Measurements from ENCODE around the gene P2RY6. TPM values are rescaled to one million over a fixed set of nuclear protein-coding genes. Genes with fewer than 3 reads are reported as not detected.
A peak's percentile ranks its signal among the peaks of the same experiment; 100 is the strongest.

The P2RY6 gene
- total and polyA plus RNA-seq, 8 donors, result 0.24 to 4.1 (median 0.98) TPM; not detected in 1

DNA sequence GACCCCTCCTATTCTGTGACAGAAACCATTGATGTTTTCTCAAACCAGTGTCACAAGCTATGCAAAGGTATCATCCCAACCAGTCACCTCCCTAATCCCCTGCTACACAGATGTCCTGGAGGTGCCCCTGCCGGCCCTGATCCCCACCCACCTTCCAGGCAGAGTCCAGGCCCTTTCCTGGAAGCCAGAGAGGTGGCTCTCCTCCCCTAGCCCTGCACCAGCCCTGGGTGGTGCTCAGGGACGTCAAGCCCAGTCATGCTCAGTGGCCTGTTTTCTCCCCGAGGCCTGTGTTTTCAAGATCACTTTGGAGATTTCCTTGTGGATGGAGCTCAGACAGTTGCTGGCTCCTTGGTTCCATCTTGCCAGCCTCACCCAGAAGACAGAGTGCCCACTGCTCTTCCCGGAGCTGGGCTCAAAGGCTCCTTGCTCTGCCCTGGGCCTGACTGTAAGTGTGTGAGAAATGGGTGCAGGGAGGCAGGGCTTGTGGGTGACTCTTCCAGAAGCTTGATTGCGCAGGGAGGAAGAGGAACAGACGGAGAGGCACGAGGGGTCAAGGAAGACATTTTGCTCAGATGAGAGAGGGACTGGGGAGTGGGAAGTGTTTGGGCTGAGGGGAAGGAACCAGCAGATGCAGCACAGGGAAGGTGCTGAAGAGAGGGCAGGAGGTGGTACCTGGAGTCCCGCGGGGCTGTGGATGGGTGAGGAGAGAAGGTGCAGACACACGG, 11.3 kb downstream of the P2RY6 start:
- intact Hi-C loops (cut with DNase I), result no loop called here
- Histone ChIP-seq H3K4me3 (no peak overlapping the region), H3K27me3 (no peaks in the 10 kb centered on the region), H3K4me1 (no peaks in the 10 kb centered on the region), H3K36me3 (no peaks in the 10 kb centered on the region), H3K9me3 (no peaks in the 10 kb centered on the region), H3K27ac (no peak overlapping the region)
- FAIRE-seq (no peak), ATAC-seq (peak in 1 of 4 donors; percentile 40), DNase-seq (peak in 1 of 6 donors; percentile 41)
- TF ChIP-seq, protein P1, sequence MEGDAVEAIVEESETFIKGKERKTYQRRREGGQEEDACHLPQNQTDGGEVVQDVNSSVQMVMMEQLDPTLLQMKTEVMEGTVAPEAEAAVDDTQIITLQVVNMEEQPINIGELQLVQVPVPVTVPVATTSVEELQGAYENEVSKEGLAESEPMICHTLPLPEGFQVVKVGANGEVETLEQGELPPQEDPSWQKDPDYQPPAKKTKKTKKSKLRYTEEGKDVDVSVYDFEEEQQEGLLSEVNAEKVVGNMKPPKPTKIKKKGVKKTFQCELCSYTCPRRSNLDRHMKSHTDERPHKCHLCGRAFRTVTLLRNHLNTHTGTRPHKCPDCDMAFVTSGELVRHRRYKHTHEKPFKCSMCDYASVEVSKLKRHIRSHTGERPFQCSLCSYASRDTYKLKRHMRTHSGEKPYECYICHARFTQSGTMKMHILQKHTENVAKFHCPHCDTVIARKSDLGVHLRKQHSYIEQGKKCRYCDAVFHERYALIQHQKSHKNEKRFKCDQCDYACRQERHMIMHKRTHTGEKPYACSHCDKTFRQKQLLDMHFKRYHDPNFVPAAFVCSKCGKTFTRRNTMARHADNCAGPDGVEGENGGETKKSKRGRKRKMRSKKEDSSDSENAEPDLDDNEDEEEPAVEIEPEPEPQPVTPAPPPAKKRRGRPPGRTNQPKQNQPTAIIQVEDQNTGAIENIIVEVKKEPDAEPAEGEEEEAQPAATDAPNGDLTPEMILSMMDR (IDR thresholded peaks at IDR 0.05), result no peak
- 63 to 70% methylated on average over 10 of the region's 10 CpGs for WGBS, 2 donors

DNA sequence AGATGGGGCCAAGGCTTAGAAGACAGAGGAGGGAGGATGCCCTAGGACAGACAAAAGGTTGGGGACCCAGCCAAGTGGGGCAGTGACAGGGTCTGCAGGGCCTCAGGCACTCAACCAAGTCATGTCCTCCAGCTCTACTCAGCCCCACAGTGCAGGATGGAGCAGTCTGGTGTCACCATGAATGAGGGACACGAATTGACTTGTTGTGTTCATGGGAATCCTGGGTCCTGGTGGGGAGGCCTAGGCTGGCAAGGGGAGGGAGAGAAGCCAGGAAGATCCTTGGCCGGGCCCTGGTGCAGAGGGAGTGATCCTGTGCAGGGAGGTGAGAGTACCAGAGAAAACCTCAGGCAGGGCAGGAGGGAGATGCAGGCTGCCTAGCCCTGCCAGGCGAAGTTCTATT, 12.0 kb downstream of the P2RY6 start:
- no peaks in the 10 kb centered on the region for H3K4me1 ChIP-seq
- no peaks in the 10 kb centered on the region for H3K36me3 ChIP-seq
- DNase-seq (peak in 1 of 6 donors; percentile 34), ATAC-seq (no peak), FAIRE-seq (no peak)
- no peaks in the 10 kb centered on the region for H3K9me3 ChIP-seq
- H3K27ac ChIP-seq, result no peak overlapping the region
- H3K4me3 ChIP-seq, result no peak overlapping the region
- intact Hi-C loops (cut with DNase I), result no loop called here
- no peaks in the 10 kb centered on the region for H3K27me3 ChIP-seq
- TF ChIP-seq, protein P1 (IDR thresholded peaks at IDR 0.05), result no peak
- WGBS, 2 donors, result 67 to 75% methylated on average over 3 of the region's 3 CpGs

DNA sequence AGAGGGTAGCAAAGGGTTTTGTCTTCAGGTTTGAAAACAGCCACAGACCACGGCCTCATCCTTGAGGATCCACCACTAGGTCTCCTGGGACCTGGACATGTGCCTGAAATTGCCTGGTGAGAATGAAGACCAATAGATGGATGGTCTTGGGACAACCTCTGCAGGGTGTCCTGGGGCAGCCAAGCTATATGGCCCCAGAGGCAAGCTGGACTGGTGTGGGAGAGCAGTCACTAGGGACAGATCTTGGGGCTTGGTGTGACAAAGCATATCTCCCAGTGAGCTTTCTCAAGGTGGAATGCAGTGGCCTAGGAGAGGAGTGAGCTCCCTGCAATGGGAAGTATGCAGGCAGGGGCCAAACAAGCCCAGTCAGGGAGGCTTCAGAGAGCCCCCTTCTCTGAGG, 13.6 kb downstream of the P2RY6 start:
- FAIRE-seq, result no peak
- intact Hi-C loops (cut with DNase I), result no loop called here
- WGBS, 2 donors, result 80 to 86% methylated on average over 1 of the region's 1 CpG

DNA sequence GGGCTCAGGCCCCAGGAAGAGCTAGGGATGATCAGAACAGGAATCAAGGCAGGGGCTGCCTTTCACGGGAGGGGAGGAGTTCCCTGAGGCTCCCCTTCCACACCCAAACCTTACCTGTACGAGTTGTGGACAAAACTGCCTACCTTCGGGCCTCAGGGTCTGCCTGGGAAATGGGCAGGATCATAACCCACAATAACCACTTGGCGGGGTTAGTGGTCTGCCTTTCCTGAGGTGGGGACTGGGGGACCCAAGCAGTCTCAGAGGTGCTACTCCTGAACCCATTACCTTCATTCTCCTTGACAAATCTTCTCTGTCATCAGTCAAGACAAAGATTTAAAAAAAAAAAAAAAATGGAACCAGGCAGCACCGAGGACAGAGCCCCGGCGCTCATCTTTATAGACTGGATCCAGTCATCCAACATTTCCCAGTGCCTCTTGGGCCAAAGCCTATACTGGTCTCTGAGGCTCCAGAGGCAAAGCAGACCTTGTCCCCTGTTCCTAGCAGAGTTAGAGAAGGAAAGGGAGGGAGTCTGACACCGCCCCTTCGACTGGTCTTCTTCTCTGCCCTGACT, 14.2 kb downstream of the P2RY6 start:
- intact Hi-C loops (cut with DNase I), result no loop called here
- H3K27me3 ChIP-seq, result no peaks in the 10 kb centered on the region
- FAIRE-seq (no peak), DNase-seq (peak in 1 of 6 donors; percentile 33), ATAC-seq (no peak)
- no peak overlapping the region for H3K4me3 ChIP-seq
- TF ChIP-seq, protein P1 (IDR thresholded peaks at IDR 0.05), result no peak
- H3K36me3 ChIP-seq, result no peaks in the 10 kb centered on the region
- 79 to 85% methylated on average over 9 of the region's 9 CpGs for WGBS, 2 donors
- H3K9me3 ChIP-seq, result no peaks in the 10 kb centered on the region
- H3K27ac ChIP-seq, result no peak overlapping the region
- H3K4me1 ChIP-seq, result no peaks in the 10 kb centered on the region

More for the DNA sequence above, 13.6 kb downstream of the P2RY6 start:
- TF ChIP-seq, protein P1 (IDR thresholded peaks at IDR 0.05), result no peak
- H3K4me1 ChIP-seq, result no peaks in the 10 kb centered on the region
- no peak for ATAC-seq
- no peak overlapping the region for H3K27ac ChIP-seq
- no peaks in the 10 kb centered on the region for H3K27me3 ChIP-seq
- H3K4me3 ChIP-seq, result no peak overlapping the region
- no peaks in the 10 kb centered on the region for H3K9me3 ChIP-seq
- DNase-seq, result peak in 1 of 6 donors; percentile 15
- H3K36me3 ChIP-seq, result no peaks in the 10 kb centered on the region

Data from pancreas (tissue), 10 donors.